CD4-positive, alpha-beta T cell treated with Interleukin-15 for 4 hours (primary cell): ENCODE measurements around the gene CXorf51A.
"Not testable (repeated sequence)": the region's sequence is repeated elsewhere in the genome, so short reads cannot be mapped to it uniquely, and the experiment has no call there.

ENCODE experiments used
- DNase-seq: peaks from one replicate; pipeline ENCODE4 v3.0.0-alpha.2; 2020; ENCODE audit warnings: low spot score

The CXorf51A gene

DNA sequence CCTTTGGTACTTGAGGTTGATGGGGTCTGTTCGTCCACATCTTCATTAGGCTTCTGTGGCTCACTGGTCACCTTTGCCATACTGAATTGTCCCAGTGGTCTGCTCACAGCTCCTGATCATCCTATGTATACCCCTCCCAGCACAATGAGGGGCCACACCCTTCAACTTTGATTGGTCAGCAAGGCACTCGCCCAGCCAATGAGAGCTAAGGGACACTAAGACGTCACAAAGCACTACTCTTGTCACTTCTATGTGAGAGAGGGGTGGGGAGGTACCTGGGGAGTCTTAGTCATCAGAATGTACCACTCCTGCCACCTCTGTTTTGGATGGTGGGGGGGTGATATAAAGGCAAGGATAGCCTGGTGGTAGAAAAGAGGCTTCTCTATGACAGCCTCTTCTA lies at the start of gene CXorf51A:
Gene CXorf51A (minus strand): TSS at position 101 of the 400 bp plus-strand sequence. CDS start 21 bp downstream, at position 80.
- DNase-seq = not testable (repeated sequence)

GRCh38 chrX:146863566-146863965 lies 49.0 kb upstream of the CXorf51A start:
- DNase-seq = no peak

DNA sequence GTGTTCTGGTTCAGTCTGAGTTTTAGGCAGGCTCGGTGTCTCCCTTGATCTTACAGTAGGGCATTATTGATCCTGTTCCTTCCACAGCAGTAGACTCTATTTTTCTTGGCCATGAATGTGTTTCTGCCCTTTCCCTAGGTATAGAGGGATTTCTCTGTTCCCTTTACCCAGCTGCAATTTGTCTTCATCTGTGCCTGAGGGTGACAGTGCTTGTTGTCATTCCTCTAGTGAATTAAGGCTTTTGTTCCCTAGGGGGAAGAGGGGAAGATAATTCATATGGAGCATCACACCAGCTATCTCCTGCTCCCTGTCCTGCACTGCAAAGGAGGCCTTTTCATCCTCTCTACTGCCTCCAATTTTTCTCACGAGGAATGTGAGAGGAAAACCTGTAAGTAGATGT lies 39.7 kb upstream of the CXorf51A start:
- no peak for DNase-seq

- no peak for DNase-seq
Observed at GRCh38 chrX:146831994-146832393, 17.4 kb upstream of the CXorf51A start.

DNA sequence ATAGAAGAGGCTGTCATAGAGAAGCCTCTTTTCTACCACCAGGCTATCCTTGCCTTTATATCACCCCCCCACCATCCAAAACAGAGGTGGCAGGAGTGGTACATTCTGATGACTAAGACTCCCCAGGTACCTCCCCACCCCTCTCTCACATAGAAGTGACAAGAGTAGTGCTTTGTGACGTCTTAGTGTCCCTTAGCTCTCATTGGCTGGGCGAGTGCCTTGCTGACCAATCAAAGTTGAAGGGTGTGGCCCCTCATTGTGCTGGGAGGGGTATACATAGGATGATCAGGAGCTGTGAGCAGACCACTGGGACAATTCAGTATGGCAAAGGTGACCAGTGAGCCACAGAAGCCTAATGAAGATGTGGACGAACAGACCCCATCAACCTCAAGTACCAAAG lies 5.1 kb downstream of the CXorf51A start, which contains the start of gene CXorf51B:
Gene CXorf51B (plus strand): TSS at position 301 of the 400 bp plus-strand sequence. CDS start 21 bp downstream, at position 322.
- DNase-seq = not testable (repeated sequence)
